ENCODE measurements around the gene EGLN1.

The EGLN1 gene

GRCh38 chr1:231416901-231417300 is 5.2 kb downstream of the EGLN1 start:
- Histone ChIP-seq H3K9ac (ENCODE audit: low read length) (no peak overlapping the region), H3K4me3 (ENCODE audit: low read depth, low read length, poor library complexity, severe bottlenecking) (peak overlapping the region; percentile 75), H4K20me1 (ENCODE audit: insufficient read depth, low read length) (no peaks in the 10 kb centered on the region)

GRCh38 chr1:231415018-231415583 is 7.0 kb downstream of the EGLN1 start:
- Histone ChIP-seq H3K36me3 (ENCODE audit: insufficient read depth, low read length) (peaks cover 3% of the 10 kb centered on the region; the same call in 1 of the 2 replicates), H3K4me1 (ENCODE audit: insufficient read depth, low read length, severe bottlenecking) (peaks cover 55% of the 10 kb centered on the region), H3K79me2 (ENCODE audit: insufficient read depth, low read length) (peaks cover 70% of the 10 kb centered on the region), H4K20me1 (ENCODE audit: insufficient read depth, low read length) (no peaks in the 10 kb centered on the region), H3K4me3 (ENCODE audit: low read depth, low read length, poor library complexity, severe bottlenecking) (no peak overlapping the region), H3K9me3 (ENCODE audit: low read length) (no peaks in the 10 kb centered on the region), H3K27ac (ENCODE audit: low read depth, low read length, poor library complexity, severe bottlenecking) (no peak overlapping the region), H3K9ac (ENCODE audit: low read length) (no peak overlapping the region), H3F3A (ENCODE audit: insufficient read depth, low read length) (no peaks in the 10 kb centered on the region), H3K9me2 (ENCODE audit: low read depth, low read length) (no peaks in the 10 kb centered on the region), H3K4me2 (ENCODE audit: low read length) (no peak overlapping the region), H2AFZ (ENCODE audit: low read length) (no peak overlapping the region), H3K27me3 (ENCODE audit: insufficient read depth, low read length) (no peaks in the 10 kb centered on the region)
- TF ChIP-seq EZH2 (IDR thresholded peaks at IDR 0.05; ENCODE audit: borderline replicate concordance, low read length) (no peak), CTCF (IDR thresholded peaks at IDR 0.05; ENCODE audit: low read length) (no peak)

More at GRCh38 chr1:231416901-231417300, 5.2 kb downstream of the EGLN1 start:
- no peaks in the 10 kb centered on the region for H3F3A ChIP-seq (ENCODE audit: insufficient read depth, low read length)
- no peak overlapping the region for H3K27ac ChIP-seq (ENCODE audit: low read depth, low read length, poor library complexity, severe bottlenecking)
- no peaks in the 10 kb centered on the region for H3K27me3 ChIP-seq (ENCODE audit: insufficient read depth, low read length)
- H3K79me2 ChIP-seq (ENCODE audit: insufficient read depth, low read length): peaks cover 80% of the 10 kb centered on the region
- no peak overlapping the region for H2AFZ ChIP-seq (ENCODE audit: low read length)
- peaks cover 3% of the 10 kb centered on the region; the same call in 1 of the 2 replicates for H3K36me3 ChIP-seq (ENCODE audit: insufficient read depth, low read length)
- peaks cover 41% of the 10 kb centered on the region for H3K4me1 ChIP-seq (ENCODE audit: insufficient read depth, low read length, severe bottlenecking)
- H3K9me2 ChIP-seq (ENCODE audit: low read depth, low read length): no peaks in the 10 kb centered on the region
- H3K9me3 ChIP-seq (ENCODE audit: low read length): no peaks in the 10 kb centered on the region
- peak overlapping the region; percentile 99 for H3K4me2 ChIP-seq (ENCODE audit: low read length)
- no peak for TF ChIP-seq EZH2 (IDR thresholded peaks at IDR 0.05; ENCODE audit: borderline replicate concordance, low read length)
- no peak for TF ChIP-seq CTCF (IDR thresholded peaks at IDR 0.05; ENCODE audit: low read length)

GRCh38 chr1:231414260-231415016 is 7.6 kb downstream of the EGLN1 start:
- no peak overlapping the region for H2AFZ ChIP-seq (ENCODE audit: low read length)
- H3K4me3 ChIP-seq (ENCODE audit: low read depth, low read length, poor library complexity, severe bottlenecking): no peak overlapping the region
- no peaks in the 10 kb centered on the region for H3F3A ChIP-seq (ENCODE audit: insufficient read depth, low read length)
- H3K27ac ChIP-seq (ENCODE audit: low read depth, low read length, poor library complexity, severe bottlenecking): no peak overlapping the region
- TF ChIP-seq CTCF (IDR thresholded peaks at IDR 0.05; ENCODE audit: low read length): no peak
- TF ChIP-seq EZH2 (IDR thresholded peaks at IDR 0.05; ENCODE audit: borderline replicate concordance, low read length): no peak
- no peaks in the 10 kb centered on the region for H3K9me3 ChIP-seq (ENCODE audit: low read length)
- H3K27me3 ChIP-seq (ENCODE audit: insufficient read depth, low read length): no peaks in the 10 kb centered on the region
- no peaks in the 10 kb centered on the region for H3K9me2 ChIP-seq (ENCODE audit: low read depth, low read length)
- peaks cover 54% of the 10 kb centered on the region for H3K4me1 ChIP-seq (ENCODE audit: insufficient read depth, low read length, severe bottlenecking)
- peaks cover 63% of the 10 kb centered on the region for H3K79me2 ChIP-seq (ENCODE audit: insufficient read depth, low read length)
- peaks cover 3% of the 10 kb centered on the region; the same call in 1 of the 2 replicates for H3K36me3 ChIP-seq (ENCODE audit: insufficient read depth, low read length)
- H3K4me2 ChIP-seq (ENCODE audit: low read length): no peak overlapping the region; the same call in 1 of the 2 replicates
- H3K9ac ChIP-seq (ENCODE audit: low read length): no peak overlapping the region
- no peaks in the 10 kb centered on the region for H4K20me1 ChIP-seq (ENCODE audit: insufficient read depth, low read length)
